Mucosa of descending colon (tissue), 3 donors: ENCODE results near the gene TRPM3. TPM values are rescaled to one million over a fixed set of nuclear protein-coding genes. Genes with fewer than 3 reads are reported as not detected.
A peak's percentile ranks its signal among the peaks of the same experiment; 100 is the strongest.

Experiments
- ATAC-seq: fragments of 200-7000 bp; cut with Tn5 transposase; one replicate; pipeline ENCODE4 v1.9.1; 2020; ENCODE audit warnings: mild to moderate bottlenecking, moderate library complexity
- DNase-seq, 3 donors: peaks; one replicate each; pipeline ENCODE4 v3.0.0-alpha.2; 2020
- H3K36me3 ChIP-seq: fragments of 200-600 bp; one replicate; pipeline ENCODE4 v1.8.0; 2021; ENCODE audit warnings: low read depth, mild to moderate bottlenecking
- H3K4me1 ChIP-seq: fragments of 200-600 bp; one replicate; pipeline ENCODE4 v1.8.0; 2021; ENCODE audit warnings: low read depth, mild to moderate bottlenecking
- H3K4me3 ChIP-seq: fragments of 200-600 bp; one replicate; pipeline ENCODE4 v1.8.0; 2021; ENCODE audit warnings: mild to moderate bottlenecking
- H3K9me3 ChIP-seq: fragments of 200-600 bp; one replicate; pipeline ENCODE4 v1.8.0; 2021; ENCODE audit warnings: mild to moderate bottlenecking
- intact Hi-C, 2 donors: fragments of 100-400 bp; cut with DNase I in 1 of 2; cut with micrococcal nuclease in 1 of 2; formaldehyde crosslinking; loops; one replicate each; pipeline versions ENCODE4 v1.11.0 to v1.11.1; 2022; cut with DNase I, micrococcal nuclease
- total RNA-seq, 3 donors: library from RNA; stranded (reverse); fragmentation: NEBNext Ultra II Directional in 2 of 3; extraction: Animal tissue kit (Norgen Biotek cat#: 25700) in 2 of 3; gene quantifications; one replicate each; pipeline versions ENCODE4 v1.2.1 to v1.2.4, GENCODE V29; 2021 to 2023
- TF ChIP-seq, protein P1 (sequence below): fragments of 200-600 bp; IDR thresholded peaks from one replicate; pipeline ENCODE4 v1.8.0; 2022; ENCODE audit warnings: antibody characterized with exemption, mild to moderate bottlenecking
- donor health status: DM: no; HTN: no; CAD: no; lungs with moderate emphysema.
- donor health status: DM: no; HTN: no; CAD: no.
- donor health status: DM: no; HTN: yes; CAD: no.

TRPM3 gene
- total RNA-seq, 3 donors from 2014 or later, result 0.29 to 0.55 (median 0.51) TPM

DNA sequence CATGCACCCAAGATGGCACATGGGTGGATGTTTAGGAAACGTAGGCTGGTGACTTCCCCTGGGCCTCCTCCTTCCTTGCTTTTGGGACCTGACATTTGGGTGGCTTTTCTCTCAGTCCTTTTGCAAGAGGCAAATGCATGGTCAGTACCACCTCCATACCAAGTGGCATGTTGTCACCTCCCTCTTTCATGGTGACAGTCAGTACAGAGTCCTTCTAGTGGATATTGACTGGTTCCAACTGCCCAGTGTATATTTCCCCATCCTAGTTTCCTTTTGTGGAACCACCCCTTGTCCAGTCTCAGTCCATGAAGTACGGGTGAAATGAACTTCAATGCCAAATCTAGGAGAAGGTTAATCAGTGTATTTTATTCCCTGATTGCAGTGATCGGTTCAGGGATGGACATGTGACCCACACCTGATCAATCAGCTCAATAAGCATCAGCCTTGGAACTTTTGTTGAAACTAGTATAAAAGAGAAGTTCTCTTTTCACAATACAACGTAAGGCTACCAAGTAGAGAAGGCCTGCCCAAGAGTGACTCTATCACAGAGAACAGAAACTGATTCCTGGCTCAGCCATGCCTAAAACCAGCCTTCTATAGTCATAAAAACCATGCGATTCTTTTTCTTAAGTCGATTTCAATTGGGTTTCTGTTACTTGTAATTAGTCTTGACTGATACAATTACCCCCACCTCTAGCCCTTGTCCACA is 563.6 kb downstream of the TRPM3 start:
- DNase-seq, result no peak
- intact Hi-C loops, result no loop called here
- TF ChIP-seq, protein P1, sequence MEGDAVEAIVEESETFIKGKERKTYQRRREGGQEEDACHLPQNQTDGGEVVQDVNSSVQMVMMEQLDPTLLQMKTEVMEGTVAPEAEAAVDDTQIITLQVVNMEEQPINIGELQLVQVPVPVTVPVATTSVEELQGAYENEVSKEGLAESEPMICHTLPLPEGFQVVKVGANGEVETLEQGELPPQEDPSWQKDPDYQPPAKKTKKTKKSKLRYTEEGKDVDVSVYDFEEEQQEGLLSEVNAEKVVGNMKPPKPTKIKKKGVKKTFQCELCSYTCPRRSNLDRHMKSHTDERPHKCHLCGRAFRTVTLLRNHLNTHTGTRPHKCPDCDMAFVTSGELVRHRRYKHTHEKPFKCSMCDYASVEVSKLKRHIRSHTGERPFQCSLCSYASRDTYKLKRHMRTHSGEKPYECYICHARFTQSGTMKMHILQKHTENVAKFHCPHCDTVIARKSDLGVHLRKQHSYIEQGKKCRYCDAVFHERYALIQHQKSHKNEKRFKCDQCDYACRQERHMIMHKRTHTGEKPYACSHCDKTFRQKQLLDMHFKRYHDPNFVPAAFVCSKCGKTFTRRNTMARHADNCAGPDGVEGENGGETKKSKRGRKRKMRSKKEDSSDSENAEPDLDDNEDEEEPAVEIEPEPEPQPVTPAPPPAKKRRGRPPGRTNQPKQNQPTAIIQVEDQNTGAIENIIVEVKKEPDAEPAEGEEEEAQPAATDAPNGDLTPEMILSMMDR, result no peak

DNA sequence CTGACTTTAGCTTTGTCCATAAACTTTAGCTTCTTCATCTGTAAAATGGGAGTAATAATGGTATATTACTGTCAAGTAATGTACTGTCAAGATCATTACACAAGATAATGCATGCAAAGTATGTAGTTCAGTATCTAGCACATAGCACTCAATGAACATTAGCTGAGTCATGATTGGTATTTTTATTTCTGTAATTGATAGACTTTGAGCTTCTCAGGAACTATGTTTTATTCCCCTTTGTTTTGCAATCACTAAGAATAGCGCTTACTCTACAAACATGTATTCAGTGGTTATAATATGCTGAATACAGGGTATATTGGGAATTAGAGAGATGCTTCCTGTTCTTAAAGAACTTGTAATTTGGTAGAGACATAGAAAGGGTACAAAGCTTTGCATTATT is 564.6 kb downstream of the TRPM3 start:
- TF ChIP-seq, protein P1, result no peak
- intact Hi-C loops, result no loop called here
- Histone ChIP-seq H3K9me3 (no peaks in the 10 kb centered on the region), H3K4me1 (no peaks in the 10 kb centered on the region), H3K4me3 (no peak overlapping the region), H3K36me3 (no peaks in the 10 kb centered on the region)
- DNase-seq (no peak), ATAC-seq (no peak)

More for the DNA sequence above, 563.6 kb downstream of the TRPM3 start:
- Histone ChIP-seq H3K4me3 (no peak overlapping the region), H3K9me3 (no peaks in the 10 kb centered on the region), H3K4me1 (no peaks in the 10 kb centered on the region), H3K36me3 (no peaks in the 10 kb centered on the region)
- peak; percentile 23 for ATAC-seq

DNA sequence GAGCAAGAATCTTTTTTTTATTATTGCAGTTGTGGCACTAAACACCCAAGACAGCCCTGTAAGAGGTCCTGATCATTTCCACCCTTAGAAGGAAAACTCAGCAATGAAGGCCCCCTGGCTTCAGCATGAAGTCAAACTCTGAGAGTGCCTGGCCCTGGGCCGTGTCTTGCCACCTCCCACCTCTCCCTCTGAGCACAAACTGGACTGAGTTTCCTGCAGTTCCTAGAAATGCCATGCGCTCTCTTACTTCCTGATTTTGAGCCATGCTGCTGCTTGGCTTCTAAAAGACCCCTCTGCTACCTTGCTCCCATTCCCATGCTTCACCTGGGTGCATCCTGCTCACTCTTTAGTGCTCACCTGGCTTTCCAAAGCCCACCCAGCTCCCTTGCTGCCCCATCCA is 566.5 kb downstream of the TRPM3 start:
- TF ChIP-seq, protein P1, result no peak
- no peaks in the 10 kb centered on the region for H3K9me3 ChIP-seq
- intact Hi-C loops, result no loop called here
- H3K4me3 ChIP-seq, result no peak overlapping the region
- no peak for ATAC-seq
- no peak for DNase-seq
- H3K36me3 ChIP-seq, result no peaks in the 10 kb centered on the region
- no peaks in the 10 kb centered on the region for H3K4me1 ChIP-seq

DNA sequence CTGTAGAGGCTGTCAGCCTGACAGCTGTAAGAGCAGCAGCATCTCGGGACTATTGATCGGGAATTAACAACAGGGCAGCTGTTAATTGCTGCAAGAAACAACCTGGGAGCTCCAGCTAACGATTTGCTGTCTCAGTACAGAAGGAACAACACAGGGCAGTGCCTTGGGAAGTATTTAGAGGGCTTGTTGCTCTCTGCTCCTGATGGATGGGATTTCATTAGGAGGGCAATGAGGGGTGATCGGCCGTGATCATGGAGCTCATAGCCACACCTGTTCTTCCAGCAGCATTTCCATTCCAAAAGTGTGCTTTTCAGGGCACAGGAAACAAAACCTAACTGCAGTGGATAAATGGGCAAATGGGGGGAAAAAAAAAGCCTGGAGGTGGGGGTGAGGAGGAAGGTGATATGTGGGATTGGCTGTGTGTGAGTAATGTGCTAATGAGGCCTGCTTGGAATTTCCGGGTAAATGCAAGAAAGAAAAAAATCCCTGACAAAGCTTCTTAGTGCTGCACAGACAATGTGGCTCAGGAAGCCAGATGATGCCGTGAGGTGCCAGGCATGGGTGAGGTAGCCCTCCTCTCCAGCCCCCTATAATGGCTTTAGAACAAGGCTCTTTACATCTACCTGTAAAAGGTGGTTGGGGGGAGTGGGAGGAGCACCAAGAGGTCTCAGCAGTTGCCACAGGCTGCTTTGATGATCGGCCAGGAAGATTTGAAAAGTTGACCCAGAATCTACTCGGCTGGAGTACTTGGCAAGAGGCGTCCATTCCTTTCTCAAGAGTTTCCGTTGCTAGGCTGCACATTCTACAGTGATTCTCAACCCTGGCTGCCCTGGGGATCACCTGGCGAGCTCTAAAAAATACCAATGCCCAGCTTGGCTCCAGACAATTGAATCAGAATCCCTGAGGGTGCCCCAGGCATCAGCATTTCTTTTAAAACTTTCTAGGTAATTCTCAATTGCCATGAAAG is 567.4 kb downstream of the TRPM3 start:
- Histone ChIP-seq H3K4me3 (no peak overlapping the region), H3K4me1 (no peaks in the 10 kb centered on the region), H3K9me3 (no peaks in the 10 kb centered on the region), H3K36me3 (no peaks in the 10 kb centered on the region)
- DNase-seq, result no peak
- intact Hi-C loops, result no loop called here
- ATAC-seq, result no peak
- TF ChIP-seq, protein P1, result no peak

DNA sequence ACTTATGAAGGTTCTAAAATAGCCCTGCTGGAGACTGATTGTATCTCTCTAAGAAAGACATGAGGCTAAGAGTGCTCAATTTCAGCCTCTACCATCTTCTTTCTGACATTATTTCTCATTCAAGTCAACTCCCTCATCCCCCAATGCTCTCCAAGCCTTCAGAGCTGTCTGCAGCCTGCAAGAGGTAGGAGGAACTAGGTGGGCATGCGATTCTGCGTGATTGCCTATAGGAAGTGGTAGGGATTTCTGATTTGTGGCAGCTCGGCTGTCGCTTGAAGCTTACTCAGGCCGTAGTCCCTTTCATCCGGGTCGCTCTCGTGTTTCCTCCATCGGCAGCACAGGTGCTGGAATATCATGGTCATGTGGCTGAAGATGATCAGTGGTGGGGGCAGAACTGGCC is 568.9 kb downstream of the TRPM3 start:
- ATAC-seq (no peak), DNase-seq (no peak)
- TF ChIP-seq, protein P1, result no peak
- H3K4me1 ChIP-seq, result no peaks in the 10 kb centered on the region
- no peaks in the 10 kb centered on the region for H3K9me3 ChIP-seq
- no peak overlapping the region for H3K4me3 ChIP-seq
- H3K36me3 ChIP-seq, result no peaks in the 10 kb centered on the region
- intact Hi-C loops, result no loop called here
